Measurements from ENCODE around the gene MEGF8. TPM values are rescaled to one million over a fixed set of nuclear protein-coding genes. Genes with fewer than 3 reads are reported as not detected.

Gene MEGF8
- total and polyA plus RNA-seq, 9 of the 15 experiments (the other 6 are each of a cell fraction or from before 2014, with no cell fraction given): 0.28 to 13.1 (median 3.0) TPM

Small RNA genes within 50 kb of the gene (microRNA-seq; reads per million reads assigned to microRNA genes)
- not detected for gene MIR8077 (ENCODE audit: borderline microRNAs expressed)

Small RNA genes within 50 kb of the gene (small RNA-seq; reads per million reads assigned to genes)
- not detected for gene MIR8077

Other genes with a start within 250 kb of the MEGF8 start
Only the 7 nearest of the 14 such genes appear.
- 22.7 and 25.2 TPM in 2 replicates for gene GSK3A, start 83.0 kb upstream of the MEGF8 start, total RNA-seq (2014; rRNA removed)
- 16.6 and 21.4 TPM in 2 replicates for gene GSK3A, start 83.0 kb upstream of the MEGF8 start, total RNA-seq (2014; rRNA removed; fragmentation: Illumina TruSeq; extraction: Trizol)
- 31.4 and 33.3 TPM in 2 replicates for gene GSK3A, start 83.0 kb upstream of the MEGF8 start, total RNA-seq (2015; rRNA removed; fragmentation: Illumina TruSeq; extraction: Trizol)
- 54.9 and 56.0 TPM in 2 replicates for gene GSK3A, start 83.0 kb upstream of the MEGF8 start, total RNA-seq (2021)
- gene GSK3A, start 83.0 kb upstream of the MEGF8 start, polyA plus RNA-seq (2011; rRNA removed): 49.3 and 61.9 TPM in 2 replicates
- 90.0 and 90.7 TPM in 2 replicates for gene GSK3A, start 83.0 kb upstream of the MEGF8 start, polyA plus RNA-seq (2014; fragmentation: Illumina TruSeq; extraction: Trizol)
- gene GSK3A, start 83.0 kb upstream of the MEGF8 start, polyA plus RNA-seq (2014; fragmentation: Nextera tagmentation; extraction: Ambion mirVana): under 1 TPM; 0.62 to 0.89 TPM
- 54.2 and 55.4 TPM in 2 replicates for gene GSK3A, start 83.0 kb upstream of the MEGF8 start, polyA plus RNA-seq (2014; rRNA removed)
- gene ERF, start 70.5 kb upstream of the MEGF8 start, total RNA-seq (2014; rRNA removed): 27.1 and 29.8 TPM in 2 replicates
- gene ERF, start 70.5 kb upstream of the MEGF8 start, total RNA-seq (2014; rRNA removed; fragmentation: Illumina TruSeq; extraction: Trizol): 19.0 and 20.0 TPM in 2 replicates
- gene ERF, start 70.5 kb upstream of the MEGF8 start, total RNA-seq (2015; rRNA removed; fragmentation: Illumina TruSeq; extraction: Trizol): 26.5 and 30.0 TPM in 2 replicates
- gene ERF, start 70.5 kb upstream of the MEGF8 start, total RNA-seq (2021): 72.7 and 75.4 TPM in 2 replicates
- 27.0 and 41.5 TPM in 2 replicates for gene ERF, start 70.5 kb upstream of the MEGF8 start, polyA plus RNA-seq (2011; rRNA removed)
- 28.9 and 45.7 TPM in 2 replicates for gene ERF, start 70.5 kb upstream of the MEGF8 start, polyA plus RNA-seq (2014; fragmentation: Illumina TruSeq; extraction: Trizol)
- under 1 TPM; 0.03 to 0.13 TPM for gene ERF, start 70.5 kb upstream of the MEGF8 start, polyA plus RNA-seq (2014; fragmentation: Nextera tagmentation; extraction: Ambion mirVana)
- 54.9 and 62.2 TPM in 2 replicates for gene ERF, start 70.5 kb upstream of the MEGF8 start, polyA plus RNA-seq (2014; rRNA removed)
- 13.6 and 13.7 TPM in 2 replicates for gene CIC, start 56.4 kb upstream of the MEGF8 start, total RNA-seq (2014; rRNA removed)
- gene CIC, start 56.4 kb upstream of the MEGF8 start, total RNA-seq (2014; rRNA removed; fragmentation: Illumina TruSeq; extraction: Trizol): 1.5 and 2.2 TPM in 2 replicates
- 8.6 and 8.7 TPM in 2 replicates for gene CIC, start 56.4 kb upstream of the MEGF8 start, total RNA-seq (2015; rRNA removed; fragmentation: Illumina TruSeq; extraction: Trizol)
- gene CIC, start 56.4 kb upstream of the MEGF8 start, total RNA-seq (2021): 37.6 and 44.7 TPM in 2 replicates
- 3.0 and 5.8 TPM in 2 replicates for gene CIC, start 56.4 kb upstream of the MEGF8 start, polyA plus RNA-seq (2011; rRNA removed)
- 12.0 and 21.5 TPM in 2 replicates for gene CIC, start 56.4 kb upstream of the MEGF8 start, polyA plus RNA-seq (2014; fragmentation: Illumina TruSeq; extraction: Trizol)
- gene CIC, start 56.4 kb upstream of the MEGF8 start, polyA plus RNA-seq (2014; fragmentation: Nextera tagmentation; extraction: Ambion mirVana): under 1 TPM; 0.07 to 0.13 TPM
- 18.9 and 19.9 TPM in 2 replicates for gene CIC, start 56.4 kb upstream of the MEGF8 start, polyA plus RNA-seq (2014; rRNA removed)
- gene PRR19, start 23.5 kb upstream of the MEGF8 start, total RNA-seq (2014; rRNA removed): 0.54 and 1.1 TPM in 2 replicates
- gene PRR19, start 23.5 kb upstream of the MEGF8 start, total RNA-seq (2014; rRNA removed; fragmentation: Illumina TruSeq; extraction: Trizol): 0.11 and 0.32 TPM in 2 replicates
- 0.94 and 1.1 TPM in 2 replicates for gene PRR19, start 23.5 kb upstream of the MEGF8 start, total RNA-seq (2015; rRNA removed; fragmentation: Illumina TruSeq; extraction: Trizol)
- 1.6 and 1.8 TPM in 2 replicates for gene PRR19, start 23.5 kb upstream of the MEGF8 start, total RNA-seq (2021)
- gene PRR19, start 23.5 kb upstream of the MEGF8 start, polyA plus RNA-seq (2011; rRNA removed): 0.24 and 0.34 TPM in 2 replicates
- 1.0 and 1.9 TPM in 2 replicates for gene PRR19, start 23.5 kb upstream of the MEGF8 start, polyA plus RNA-seq (2014; fragmentation: Illumina TruSeq; extraction: Trizol)
- gene PRR19, start 23.5 kb upstream of the MEGF8 start, polyA plus RNA-seq (2014; fragmentation: Nextera tagmentation; extraction: Ambion mirVana): under 1 TPM; 0.10 to 0.18 TPM
- 0.73 and 1.6 TPM in 2 replicates for gene PRR19, start 23.5 kb upstream of the MEGF8 start, polyA plus RNA-seq (2014; rRNA removed)
- 114 and 146 TPM in 2 replicates for gene PAFAH1B3, start 23.0 kb upstream of the MEGF8 start, total RNA-seq (2014; rRNA removed)
- 28.7 and 48.0 TPM in 2 replicates for gene PAFAH1B3, start 23.0 kb upstream of the MEGF8 start, total RNA-seq (2014; rRNA removed; fragmentation: Illumina TruSeq; extraction: Trizol)
- 78.9 and 81.0 TPM in 2 replicates for gene PAFAH1B3, start 23.0 kb upstream of the MEGF8 start, total RNA-seq (2015; rRNA removed; fragmentation: Illumina TruSeq; extraction: Trizol)
- gene PAFAH1B3, start 23.0 kb upstream of the MEGF8 start, total RNA-seq (2021): 130 and 138 TPM in 2 replicates
- 27.5 and 40.8 TPM in 2 replicates for gene PAFAH1B3, start 23.0 kb upstream of the MEGF8 start, polyA plus RNA-seq (2011; rRNA removed)
- gene PAFAH1B3, start 23.0 kb upstream of the MEGF8 start, polyA plus RNA-seq (2014; fragmentation: Illumina TruSeq; extraction: Trizol): 96.7 and 113 TPM in 2 replicates
- 10 to 100 TPM; 10.5 to 23.5 TPM for gene PAFAH1B3, start 23.0 kb upstream of the MEGF8 start, polyA plus RNA-seq (2014; fragmentation: Nextera tagmentation; extraction: Ambion mirVana)
- gene PAFAH1B3, start 23.0 kb upstream of the MEGF8 start, polyA plus RNA-seq (2014; rRNA removed): 79.6 and 80.6 TPM in 2 replicates
- 0.61 TPM in 1 of 2 replicates, not detected in the other for gene TMEM145, start 12.3 kb upstream of the MEGF8 start, total RNA-seq (2014; rRNA removed)
- gene TMEM145, start 12.3 kb upstream of the MEGF8 start, total RNA-seq (2014; rRNA removed; fragmentation: Illumina TruSeq; extraction: Trizol): 0.80 and 0.83 TPM in 2 replicates
- gene TMEM145, start 12.3 kb upstream of the MEGF8 start, total RNA-seq (2015; rRNA removed; fragmentation: Illumina TruSeq; extraction: Trizol): 0.75 and 0.94 TPM in 2 replicates
- 2.8 and 5.5 TPM in 2 replicates for gene TMEM145, start 12.3 kb upstream of the MEGF8 start, total RNA-seq (2021)
- 1.3 and 1.8 TPM in 2 replicates for gene TMEM145, start 12.3 kb upstream of the MEGF8 start, polyA plus RNA-seq (2011; rRNA removed)
- gene TMEM145, start 12.3 kb upstream of the MEGF8 start, polyA plus RNA-seq (2014; fragmentation: Illumina TruSeq; extraction: Trizol): 1.8 and 2.0 TPM in 2 replicates
- not detected for gene TMEM145, start 12.3 kb upstream of the MEGF8 start, polyA plus RNA-seq (2014; fragmentation: Nextera tagmentation; extraction: Ambion mirVana)
- gene TMEM145, start 12.3 kb upstream of the MEGF8 start, polyA plus RNA-seq (2014; rRNA removed): 3.0 and 4.1 TPM in 2 replicates
- 0.94 TPM in 1 of 2 replicates, not detected in the other for gene CNFN, start 64.7 kb downstream of the MEGF8 start, total RNA-seq (2014; rRNA removed)
- gene CNFN, start 64.7 kb downstream of the MEGF8 start, total RNA-seq (2014; rRNA removed; fragmentation: Illumina TruSeq; extraction: Trizol): not detected in 2 replicates
- not detected in 2 replicates for gene CNFN, start 64.7 kb downstream of the MEGF8 start, total RNA-seq (2015; rRNA removed; fragmentation: Illumina TruSeq; extraction: Trizol)
- 0.35 TPM in 1 of 2 replicates, not detected in the other for gene CNFN, start 64.7 kb downstream of the MEGF8 start, total RNA-seq (2021)
- 0.18 TPM in 1 of 2 replicates, not detected in the other for gene CNFN, start 64.7 kb downstream of the MEGF8 start, polyA plus RNA-seq (2011; rRNA removed)
- 0.47 TPM in 1 of 2 replicates, not detected in the other for gene CNFN, start 64.7 kb downstream of the MEGF8 start, polyA plus RNA-seq (2014; fragmentation: Illumina TruSeq; extraction: Trizol)
- under 1 TPM in 1 of 2 experiments, not detected in 1; 0.18 TPM for gene CNFN, start 64.7 kb downstream of the MEGF8 start, polyA plus RNA-seq (2014; fragmentation: Nextera tagmentation; extraction: Ambion mirVana)
- gene CNFN, start 64.7 kb downstream of the MEGF8 start, polyA plus RNA-seq (2014; rRNA removed): 0.52 and 1.8 TPM in 2 replicates

All from K562 (cell line).